K562 (cell line): ENCODE results near the gene HYPK. TPM values are rescaled to one million over a fixed set of nuclear protein-coding genes. Genes with fewer than 3 reads are reported as not detected.

Source experiments
- CBFA2T3 ChIP-seq: fragments of 450-650 bp; IDR thresholded peaks from 2 replicates; pipeline ENCODE4 v1.6.1; 2017
- RAD21 ChIP-seq, 2 experiments: fragments of 250-450 bp in 1 of 2; fragments of 450-650 bp in 1 of 2; sonication (Bioruptor Pico) in 1 of 2; formaldehyde crosslinking in 1 of 2; IDR thresholded peaks in 1 of 2; conservative IDR thresholded peaks in 1 of 2; 2 replicates each; pipeline versions ENCODE4 v1.4.0 to v1.8.0; 2020 to 2022; ENCODE audit warnings: mild to moderate bottlenecking in 2 of 2, moderate library complexity in 1 of 2
- SREBF2 ChIP-seq: sonication (generic); formaldehyde crosslinking; IDR thresholded peaks from 2 replicates; pipeline ENCODE4 v1.4.0; 2020; ENCODE audit warnings: mild to moderate bottlenecking, missing genetic modification reagents
- ZNF57 ChIP-seq: fragments of 450-650 bp; formaldehyde crosslinking; IDR thresholded peaks from 2 replicates; pipeline ENCODE4 v1.4.0; 2020; ENCODE audit warnings: mild to moderate bottlenecking, moderate library complexity
- polyA plus RNA-seq, 8 experiments: library from polyadenylated mRNA; depleted of rRNA in 4 of 8; stranded (reverse) in 5 of 8; unstranded in 3 of 8; fragments of >200 nt; fragmentation: Nextera tagmentation in 2 of 8; fragmentation: Illumina TruSeq in 1 of 8; extraction: Ambion mirVana in 2 of 8; extraction: Trizol in 1 of 8; gene quantifications; 2 replicates each; pipeline versions ENCODE4 v1.2.1 to v1.2.3, GENCODE V29; 2011 to 2014; ENCODE audit warnings: inconsistent platforms in 1 of 8, missing spikeins in 1 of 8
- total RNA-seq, 7 experiments: library from RNA; depleted of rRNA in 6 of 7; stranded (reverse); fragments of >200 nt in 6 of 7; fragmentation: Illumina TruSeq in 2 of 7; extraction: Trizol in 2 of 7; gene quantifications; 2 replicates each; pipeline versions ENCODE4 v1.2.1 to v1.2.3, GENCODE V29; 2011 to 2021; ENCODE audit warnings: low replicate concordance in 1 of 7
- TF ChIP-seq, protein P1 (sequence below): fragments of 250-450 bp; sonication (Bioruptor Pico); IDR thresholded peaks from 2 replicates; pipeline ENCODE4 v1.5.0; 2021
- TF ChIP-seq, protein P2 (sequence below): fragments of 250-450 bp; sonication (Bioruptor Pico); IDR thresholded peaks from 2 replicates; pipeline ENCODE4 v1.4.0; 2020

HYPK gene
- total and polyA plus RNA-seq, 9 of the 15 experiments (the other 6 are each of a cell fraction or from before 2014, with no cell fraction given) = 7.2 to 28.0 (median 21.1) TPM

DNA sequence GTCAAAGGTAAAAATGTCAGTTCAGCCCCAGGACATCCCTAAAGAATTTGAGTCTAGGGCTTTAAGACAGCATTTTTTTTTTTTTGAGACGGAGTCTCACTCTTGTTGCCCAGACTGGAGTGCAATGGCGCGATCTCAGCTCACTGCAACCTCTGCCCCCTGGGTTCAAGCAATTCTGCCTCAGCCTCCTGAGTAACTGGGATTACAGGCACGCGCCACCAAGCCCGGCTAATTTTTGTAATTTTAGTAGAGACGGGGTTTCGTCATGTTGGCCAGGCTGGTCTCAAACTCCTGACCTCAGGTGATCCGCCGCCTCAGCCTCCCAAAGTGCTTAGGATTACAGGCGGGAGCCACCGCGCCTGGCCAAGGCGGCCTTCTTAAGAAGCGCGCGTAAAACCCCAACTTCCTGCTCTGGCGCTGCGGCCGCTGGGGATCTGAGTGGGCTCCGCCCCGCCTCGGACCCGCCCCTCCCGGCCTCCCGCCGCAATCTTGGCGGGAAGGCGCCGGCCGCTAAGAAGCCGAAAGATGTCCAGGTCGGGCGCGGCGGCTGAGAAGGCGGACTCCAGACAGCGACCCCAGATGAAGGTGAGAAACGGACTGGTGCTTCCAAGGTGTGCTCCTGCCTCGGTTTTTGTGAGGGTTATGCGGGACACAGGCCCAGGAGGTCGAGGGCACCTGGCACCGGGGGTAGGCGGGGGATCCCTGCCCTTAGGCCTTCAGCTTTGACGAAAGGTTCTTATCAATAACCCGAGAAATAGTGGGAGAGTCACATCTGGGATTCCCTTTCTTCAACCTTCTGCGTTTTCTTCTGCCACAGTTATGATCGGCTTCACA, 26.3 kb downstream of the HYPK start, which contains the start of gene WDR76 (continued):
- no peak for TF ChIP-seq ZNF57 (CRISPR knock-in tag)
- TF ChIP-seq, protein P1, sequence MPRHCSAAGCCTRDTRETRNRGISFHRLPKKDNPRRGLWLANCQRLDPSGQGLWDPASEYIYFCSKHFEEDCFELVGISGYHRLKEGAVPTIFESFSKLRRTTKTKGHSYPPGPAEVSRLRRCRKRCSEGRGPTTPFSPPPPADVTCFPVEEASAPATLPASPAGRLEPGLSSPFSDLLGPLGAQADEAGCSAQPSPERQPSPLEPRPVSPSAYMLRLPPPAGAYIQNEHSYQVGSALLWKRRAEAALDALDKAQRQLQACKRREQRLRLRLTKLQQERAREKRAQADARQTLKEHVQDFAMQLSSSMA (CRISPR knock-in tag) = no peak
- TF ChIP-seq RAD21 (CRISPR knock-in tag; conservative IDR thresholded peaks at IDR 0.05 in 1 of 2, IDR thresholded peaks at IDR 0.05 in 1 of 2) = no peak
- TF ChIP-seq CBFA2T3 = no peak
- TF ChIP-seq, protein P2, sequence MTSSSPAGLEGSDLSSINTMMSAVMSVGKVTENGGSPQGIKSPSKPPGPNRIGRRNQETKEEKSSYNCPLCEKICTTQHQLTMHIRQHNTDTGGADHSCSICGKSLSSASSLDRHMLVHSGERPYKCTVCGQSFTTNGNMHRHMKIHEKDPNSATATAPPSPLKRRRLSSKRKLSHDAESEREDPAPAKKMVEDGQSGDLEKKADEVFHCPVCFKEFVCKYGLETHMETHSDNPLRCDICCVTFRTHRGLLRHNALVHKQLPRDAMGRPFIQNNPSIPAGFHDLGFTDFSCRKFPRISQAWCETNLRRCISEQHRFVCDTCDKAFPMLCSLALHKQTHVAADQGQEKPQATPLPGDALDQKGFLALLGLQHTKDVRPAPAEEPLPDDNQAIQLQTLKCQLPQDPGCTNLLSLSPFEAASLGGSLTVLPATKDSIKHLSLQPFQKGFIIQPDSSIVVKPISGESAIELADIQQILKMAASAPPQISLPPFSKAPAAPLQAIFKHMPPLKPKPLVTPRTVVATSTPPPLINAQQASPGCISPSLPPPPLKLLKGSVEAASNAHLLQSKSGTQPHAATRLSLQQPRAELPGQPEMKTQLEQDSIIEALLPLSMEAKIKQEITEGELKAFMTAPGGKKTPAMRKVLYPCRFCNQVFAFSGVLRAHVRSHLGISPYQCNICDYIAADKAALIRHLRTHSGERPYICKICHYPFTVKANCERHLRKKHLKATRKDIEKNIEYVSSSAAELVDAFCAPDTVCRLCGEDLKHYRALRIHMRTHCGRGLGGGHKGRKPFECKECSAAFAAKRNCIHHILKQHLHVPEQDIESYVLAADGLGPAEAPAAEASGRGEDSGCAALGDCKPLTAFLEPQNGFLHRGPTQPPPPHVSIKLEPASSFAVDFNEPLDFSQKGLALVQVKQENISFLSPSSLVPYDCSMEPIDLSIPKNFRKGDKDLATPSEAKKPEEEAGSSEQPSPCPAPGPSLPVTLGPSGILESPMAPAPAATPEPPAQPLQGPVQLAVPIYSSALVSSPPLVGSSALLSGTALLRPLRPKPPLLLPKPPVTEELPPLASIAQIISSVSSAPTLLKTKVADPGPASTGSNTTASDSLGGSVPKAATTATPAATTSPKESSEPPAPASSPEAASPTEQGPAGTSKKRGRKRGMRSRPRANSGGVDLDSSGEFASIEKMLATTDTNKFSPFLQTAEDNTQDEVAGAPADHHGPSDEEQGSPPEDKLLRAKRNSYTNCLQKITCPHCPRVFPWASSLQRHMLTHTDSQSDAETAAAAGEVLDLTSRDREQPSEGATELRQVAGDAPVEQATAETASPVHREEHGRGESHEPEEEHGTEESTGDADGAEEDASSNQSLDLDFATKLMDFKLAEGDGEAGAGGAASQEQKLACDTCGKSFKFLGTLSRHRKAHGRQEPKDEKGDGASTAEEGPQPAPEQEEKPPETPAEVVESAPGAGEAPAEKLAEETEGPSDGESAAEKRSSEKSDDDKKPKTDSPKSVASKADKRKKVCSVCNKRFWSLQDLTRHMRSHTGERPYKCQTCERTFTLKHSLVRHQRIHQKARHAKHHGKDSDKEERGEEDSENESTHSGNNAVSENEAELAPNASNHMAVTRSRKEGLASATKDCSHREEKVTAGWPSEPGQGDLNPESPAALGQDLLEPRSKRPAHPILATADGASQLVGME (CRISPR knock-in tag) = peak; percentile 81
- TF ChIP-seq SREBF2 = 0 out of 2 replicates have a peak, but pooled peaks have one; percentile 41
